Colonic mucosa (tissue), 4 donors: ENCODE results near the gene RUNX3. TPM values are rescaled to one million over a fixed set of nuclear protein-coding genes. Genes with fewer than 3 reads are reported as not detected.

Experiments
- DNase-seq: peaks from one replicate; pipeline ENCODE4 v3.0.0-alpha.2; 2020
- H3K27ac ChIP-seq: fragments of 200-600 bp; one replicate; pipeline ENCODE4 v1.8.0; 2021
- H3K27me3 ChIP-seq: fragments of 200-600 bp; one replicate; pipeline ENCODE4 v1.8.0; 2021
- H3K36me3 ChIP-seq: fragments of 200-600 bp; one replicate; pipeline ENCODE4 v1.8.0; 2021
- H3K4me1 ChIP-seq: fragments of 200-600 bp; one replicate; pipeline ENCODE4 v1.8.0; 2021; ENCODE audit warnings: mild to moderate bottlenecking
- H3K4me3 ChIP-seq: fragments of 200-600 bp; one replicate; pipeline ENCODE4 v1.8.0; 2021
- H3K9ac ChIP-seq, 2 donors: one replicate each; pipeline ENCODE4 v1.7.0; 2013; ENCODE audit warnings: control low read depth in 2 of 2, low read depth in 2 of 2, low read length in 2 of 2
- H3K9me3 ChIP-seq: fragments of 200-600 bp; one replicate; pipeline ENCODE4 v1.8.0; 2021
- CTCF ChIP-seq: fragments of 200-600 bp; IDR thresholded peaks from one replicate; pipeline ENCODE4 v1.8.0; 2022; ENCODE audit warnings: antibody characterized with exemption, mild to moderate bottlenecking
- intact Hi-C: fragments of 100-400 bp; cut with DNase I; formaldehyde crosslinking; loops from one replicate; pipeline ENCODE4 v1.14.1; 2022
- microRNA-seq: library from miRNA; unstranded; fragments of <30 nt; microRNA quantifications from one replicate; pipeline ENCODE4, GENCODE V29; 2019
- total RNA-seq, 2 donors: library from RNA; stranded (reverse); fragmentation: NEBNext Ultra II Directional in 1 of 2; extraction: Animal tissue kit (Norgen Biotek cat#: 25700) in 1 of 2; gene quantifications; one replicate each; pipeline ENCODE4 v1.2.1, GENCODE V29; 2021
- donor health status: healthy.
- donor health status: DM: no; HTN: no; CAD: no.
- donor health status: DM: no; HTN: no; CAD: no.

Gene RUNX3
- total RNA-seq, 2 donors from 2014 or later: 1.6 to 3.2 TPM

GRCh38 chr1:24849672-24850295, 80.3 kb downstream of the RUNX3 start:
- no peaks in the 10 kb centered on the region for H3K9me3 ChIP-seq
- peaks cover 9% of the 10 kb centered on the region for H3K4me1 ChIP-seq
- intact Hi-C loops: loop anchor here (2.0 to 5.0 kb wide), 4 partner anchors 49 to 358 kb away; no protein-coding TSS in a partner anchor
- peak; percentile 40 for DNase-seq
- H3K36me3 ChIP-seq: no peaks in the 10 kb centered on the region
- peak; percentile 38 for TF ChIP-seq CTCF
- H3K4me3 ChIP-seq: no peak overlapping the region
- H3K9ac ChIP-seq: no peak overlapping the region
- H3K27me3 ChIP-seq: no peaks in the 10 kb centered on the region
- H3K27ac ChIP-seq: no peak overlapping the region

Small RNA genes lying within 50 kb of the gene (microRNA-seq; reads per million reads assigned to microRNA genes)
- 1.7 reads per million for gene MIR6731

Other genes with a start within 250 kb of the RUNX3 start
- 10 to 100 TPM; 38.0 to 84.8 TPM for gene CLIC4, start 184.8 kb downstream of the RUNX3 start, total RNA-seq